HepG2 (cell line): ENCODE results near the gene DHH. TPM values are rescaled to one million over a fixed set of nuclear protein-coding genes. Genes with fewer than 3 reads are reported as not detected.

Experiments
- ATAC-seq: fragments of 200-7000 bp; cut with Tn5 transposase; 3 replicates; pipeline ENCODE4 v1.9.1; 2020; ENCODE audit warnings: mild to moderate bottlenecking, moderate library complexity
- BruUV-seq: library from RNA; stranded (reverse); fragments of 400-500 nt; replicated peaks from 2 replicates; lab custom pipeline; 2021; lab: Mats Ljungman, UMichigan
- CTCF ChIA-PET: fragments of 300-600 bp; formaldehyde crosslinking; extraction: SDS; loops from one replicate; lab custom pipeline; 2021; ENCODE audit warnings: low total read pairs, inconsistent platforms, low intra/inter-chr PET ratio; lab: Yijun Ruan, JAX
- POLR2A ChIA-PET: fragments of 350-600 bp; sonication (Branson Sonifier 250); formaldehyde crosslinking; loops from one replicate; lab custom pipeline; 2020; ENCODE audit warnings: antibody characterized with exemption, inconsistent platforms; lab: Yijun Ruan, JAX
- DNase-seq: peaks from one replicate; pipeline ENCODE4 v3.0.0-alpha.2; 2015; ENCODE audit warnings: low spot score
- FAIRE-seq: peaks from 3 replicates; lab custom pipeline; 2011; peaks lifted over from hg19 to GRCh38; lab: Jason Lieb, UNC
- H2AFZ ChIP-seq: one replicate; pipeline ENCODE4 v1.6.1; 2011; ENCODE audit warnings: low read length, inconsistent platforms
- H3K27ac ChIP-seq: fragments of 300-600 bp; 3 replicates; pipeline ENCODE4 v1.8.0; 2011; ENCODE audit warnings: mixed run types, mild to moderate bottlenecking, mixed read lengths, low read length, inconsistent platforms; ENCODE audit not compliant: insufficient read depth; ENCODE audit errors: extremely low read length
- H3K27me3 ChIP-seq, 2 experiments: fragments of 200-600 bp in 1 of 2; 2 replicates in 1 of 2; 3 replicates in 1 of 2; pipeline versions ENCODE4 v1.6.0 to v1.8.0; 2011; ENCODE audit warnings: low read length in 2 of 2, mild to moderate bottlenecking in 2 of 2, moderate library complexity in 2 of 2, inconsistent platforms in 1 of 2; ENCODE audit not compliant: insufficient read depth in 2 of 2, control insufficient read depth in 1 of 2
- H3K36me3 ChIP-seq, 2 experiments: fragments of 200-600 bp in 1 of 2; replicated peaks in 1 of 2; 2 replicates in 1 of 2; 3 replicates in 1 of 2; pipeline versions ENCODE4 v1.5.1 to v1.8.0; 2011; ENCODE audit warnings: low read length in 2 of 2, inconsistent platforms in 1 of 2; ENCODE audit not compliant: insufficient read depth in 2 of 2, control insufficient read depth in 1 of 2
- H3K4me1 ChIP-seq: 2 replicates; pipeline ENCODE4 v1.5.1; 2012; ENCODE audit warnings: low read length, inconsistent platforms; ENCODE audit not compliant: insufficient read depth
- H3K4me2 ChIP-seq: 2 replicates; pipeline ENCODE4 v1.6.0; 2011; ENCODE audit warnings: low read depth, low read length, inconsistent platforms
- H3K4me3 ChIP-seq, 3 experiments: fragments of 200-600 bp in 1 of 3; sonication (generic), shearing (Covaris generic) in 1 of 3; replicated peaks in 1 of 3; 2 replicates each; pipeline ENCODE4 v1.5.1; 2011 to 2016; ENCODE audit warnings: low read length in 3 of 3, inconsistent platforms in 2 of 3, low read depth in 2 of 3, mild to moderate bottlenecking in 2 of 3, control low read depth in 1 of 3, mixed read lengths in 1 of 3; ENCODE audit not compliant: insufficient read depth in 1 of 3
- H3K79me2 ChIP-seq: one replicate; pipeline ENCODE4 v1.6.1; 2011; ENCODE audit warnings: low read length, inconsistent platforms; ENCODE audit not compliant: insufficient read depth
- H3K9ac ChIP-seq: 2 replicates; pipeline ENCODE4 v1.6.0; 2011; ENCODE audit warnings: mild to moderate bottlenecking, low read depth, low read length, inconsistent platforms; ENCODE audit not compliant: insufficient read depth
- H3K9me3 ChIP-seq: 2 replicates; pipeline ENCODE4 v1.5.1; 2012; ENCODE audit warnings: mild to moderate bottlenecking, low read length
- H4K20me1 ChIP-seq: 2 replicates; pipeline ENCODE4 v1.6.0; 2011; ENCODE audit warnings: inconsistent platforms, mild to moderate bottlenecking, low read length, moderate library complexity; ENCODE audit not compliant: insufficient read depth
- DRAP1 ChIP-seq: IDR thresholded peaks from 2 replicates; pipeline ENCODE4 v1.6.1; 2016; ENCODE audit warnings: missing genetic modification reagents, missing compliant biosample characterization
- HNF4G ChIP-seq, 2 experiments: sonication (generic) in 1 of 2; formaldehyde crosslinking in 1 of 2; IDR thresholded peaks; 2 replicates each; pipeline versions ENCODE4 v1.4.0 to v1.6.1; 2011 to 2020; ENCODE audit warnings: borderline replicate concordance in 2 of 2, low read depth in 2 of 2, mild to moderate bottlenecking in 2 of 2, low read length in 1 of 2, missing genetic modification reagents in 1 of 2, moderate library complexity in 1 of 2
- MAFG ChIP-seq: sonication (generic); formaldehyde crosslinking; IDR thresholded peaks from 2 replicates; pipeline ENCODE4 v1.5.1; 2020; ENCODE audit warnings: mild to moderate bottlenecking, missing genetic modification reagents
- MED13 ChIP-seq: sonication (generic); formaldehyde crosslinking; IDR thresholded peaks from 2 replicates; pipeline ENCODE4 v1.5.0; 2020; ENCODE audit warnings: missing genetic modification reagents
- MIXL1 ChIP-seq: IDR thresholded peaks from 2 replicates; pipeline ENCODE4 v1.6.1; 2016
- NR3C1 ChIP-seq: sonication (generic); formaldehyde crosslinking; IDR thresholded peaks from 2 replicates; pipeline ENCODE4 v1.4.0; 2020; ENCODE audit warnings: missing genetic modification reagents
- PBX2 ChIP-seq: IDR thresholded peaks from 2 replicates; pipeline ENCODE4 v1.6.1; 2016; ENCODE audit warnings: control low read depth
- SOX6 ChIP-seq, 2 experiments: fragments of 450-650 bp in 1 of 2; sonication (generic) in 1 of 2; formaldehyde crosslinking in 1 of 2; IDR thresholded peaks; 2 replicates each; pipeline versions ENCODE4 v1.4.0 to v1.6.1; 2017 to 2020; ENCODE audit warnings: antibody characterized with exemption in 1 of 2, mild to moderate bottlenecking in 1 of 2, missing genetic modification reagents in 1 of 2
- TAF15 ChIP-seq: fragments of 200-400 bp; formaldehyde crosslinking; IDR thresholded peaks from one replicate; pipeline ENCODE4 v1.6.1; 2018; ENCODE audit warnings: mild to moderate bottlenecking, low read depth, low read length; ENCODE audit not compliant: poor library complexity, severe bottlenecking
- TBX3 ChIP-seq: fragments of 450-650 bp; IDR thresholded peaks from 2 replicates; pipeline ENCODE4 v1.6.1; 2017; ENCODE audit warnings: antibody characterized with exemption, mild to moderate bottlenecking, inconsistent platforms, borderline replicate concordance
- ZNF18 ChIP-seq: sonication (generic); formaldehyde crosslinking; IDR thresholded peaks from 2 replicates; pipeline ENCODE4 v1.8.0; 2022; ENCODE audit warnings: mild to moderate bottlenecking, missing genetic modification reagents; ENCODE audit not compliant: insufficient replicate concordance
- ZNF589 ChIP-seq: sonication (generic); formaldehyde crosslinking; conservative IDR thresholded peaks from 2 replicates; pipeline ENCODE4 v1.8.0; 2022; ENCODE audit warnings: mild to moderate bottlenecking, moderate library complexity, missing genetic modification reagents
- ZNF678 ChIP-seq: sonication (generic); formaldehyde crosslinking; IDR thresholded peaks from 2 replicates; pipeline ENCODE4 v1.4.0; 2020; ENCODE audit warnings: mild to moderate bottlenecking, missing genetic modification reagents
- ZNF761 ChIP-seq: sonication (generic); formaldehyde crosslinking; conservative IDR thresholded peaks from 2 replicates; pipeline ENCODE4 v1.4.0; 2020; ENCODE audit warnings: mild to moderate bottlenecking, missing genetic modification reagents
- ZNF784 ChIP-seq: sonication (generic); formaldehyde crosslinking; IDR thresholded peaks from 2 replicates; pipeline ENCODE4 v1.5.1; 2020; ENCODE audit warnings: missing genetic modification reagents, mild to moderate bottlenecking, borderline replicate concordance
- ZNF790 ChIP-seq: sonication (generic); formaldehyde crosslinking; IDR thresholded peaks from 2 replicates; pipeline ENCODE4 v1.8.0; 2022; ENCODE audit warnings: missing genetic modification reagents, mild to moderate bottlenecking, borderline replicate concordance
- WGBS: methylation state at CpG from one replicate; pipeline ENCODE4 v1.1.6; 2017; ENCODE audit warnings: low lambda C conversion rate; 5-methylcytosine and 5-hydroxymethylcytosine counted together
- in situ Hi-C: cut with HindIII; loops from 2 replicates; pipeline ENCODE4 v1.10.0; 2017; ENCODE audit warnings: low pct_unique_long_range_greater_than_20kb; ENCODE audit not compliant: extremely low pct_ligation_motif_present
- intact Hi-C: fragments of 100-400 bp; cut with micrococcal nuclease; formaldehyde crosslinking; loops from one replicate; pipeline ENCODE4 v1.10.0; 2022; ENCODE audit not compliant: unreplicated experiment
- polyA plus RNA-seq, 8 experiments: library from polyadenylated mRNA; depleted of rRNA in 3 of 8; stranded (reverse) in 7 of 8; unstranded in 1 of 8; fragments of >200 nt; fragmentation: Illumina TruSeq in 4 of 8; extraction: Trizol in 4 of 8; gene quantifications; 2 replicates each; pipeline versions ENCODE4 v1.2.1 to v1.2.3, GENCODE V29; 2011 to 2016; ENCODE audit warnings: low read depth in 4 of 8, missing spikeins in 1 of 8, mixed read lengths in 1 of 8; ENCODE audit not compliant: insufficient read depth in 1 of 8
- total RNA-seq, 5 experiments: library from RNA; depleted of rRNA; stranded (reverse); fragments of >200 nt; fragmentation: Illumina TruSeq; extraction: Trizol; gene quantifications; 2 replicates each; pipeline ENCODE4 v1.2.3, GENCODE V29; 2016; ENCODE audit warnings: low read depth in 1 of 5

DHH gene
- total and polyA plus RNA-seq, 2 of the 13 experiments (the other 11 are each of a cell fraction or from before 2014, with no cell fraction given), result not detected

- no peak for ATAC-seq
- H3K27me3 ChIP-seq, result peaks cover 11 to 62% of the 10 kb centered on the region in 2 experiments; a peak in 4 of 5 replicates
- POLR2A ChIA-PET, result interaction anchor here (1.4 kb wide), 1 partner anchor 18 kb away, joined by 4 read pairs; no protein-coding TSS in a partner anchor
- no peaks in the 10 kb centered on the region for H3K79me2 ChIP-seq
- peaks cover 0 to 6% of the 10 kb centered on the region in 2 experiments; a peak in 1 of 5 replicates for H3K36me3 ChIP-seq
- in situ Hi-C loops (no loop called here), intact Hi-C loops (no loop called here)
- H4K20me1 ChIP-seq, result peaks cover 5% of the 10 kb centered on the region; the same call in 1 of the 2 replicates
- H3K4me3 ChIP-seq, result no peak overlapping the region; a peak in 1 of 6 replicates
- no peak overlapping the region for H3K9ac ChIP-seq
- TF ChIP-seq PBX2 (CRISPR knock-in tag) (no peak), ZNF18 (CRISPR knock-in tag) (no peak), HNF4G (IDR thresholded peaks at IDR 0.05; ENCODE audit: borderline replicate concordance, low read depth, low read length) (no peak), HNF4G (CRISPR knock-in tag; IDR thresholded peaks at IDR 0.05; ENCODE audit: borderline replicate concordance, low read depth) (no peak), MED13 (CRISPR knock-in tag) (no peak), ZNF790 (no peak), SOX6 (IDR thresholded peaks at IDR 0.05) (no peak), SOX6 (CRISPR knock-in tag; IDR thresholded peaks at IDR 0.05) (no peak), MAFG (no peak), ZNF761 (no peak), NR3C1 (no peak), ZNF678 (CRISPR knock-in tag) (no peak), ZNF589 (CRISPR knock-in tag) (no peak), TBX3 (no peak), ZNF784 (no peak), MIXL1 (no peak), TAF15 (no peak), DRAP1 (no peak)
- no peak for DNase-seq
- CTCF ChIA-PET, result no interaction called here
- no peak for FAIRE-seq
- H3K27ac ChIP-seq, result no peak overlapping the region
- peak overlapping the region; percentile 46; the same call in 1 of the 2 replicates for H3K4me2 ChIP-seq
- 21% methylated on average over 9 of the region's 9 CpGs for WGBS
- no TSS peak for BruUV-seq
- H2AFZ ChIP-seq, result no peak overlapping the region
- H3K9me3 ChIP-seq, result no peaks in the 10 kb centered on the region
- H3K4me1 ChIP-seq, result peaks cover 41% of the 10 kb centered on the region
Observed at GRCh38 chr12:49093792-49094159, 825 bp downstream of the DHH start.
